GM18508 (cell line): ENCODE measurements around the gene SPIRE2.

ENCODE experiments used
- ATAC-seq: cut with Tn5 transposase; IDR thresholded peaks from one replicate; pipeline ENCODE4 v1.9.1; 2021; ENCODE audit warnings: moderate number of reproducible peaks; ENCODE audit not compliant: insufficient read depth, unreplicated experiment

The SPIRE2 gene

DNA sequence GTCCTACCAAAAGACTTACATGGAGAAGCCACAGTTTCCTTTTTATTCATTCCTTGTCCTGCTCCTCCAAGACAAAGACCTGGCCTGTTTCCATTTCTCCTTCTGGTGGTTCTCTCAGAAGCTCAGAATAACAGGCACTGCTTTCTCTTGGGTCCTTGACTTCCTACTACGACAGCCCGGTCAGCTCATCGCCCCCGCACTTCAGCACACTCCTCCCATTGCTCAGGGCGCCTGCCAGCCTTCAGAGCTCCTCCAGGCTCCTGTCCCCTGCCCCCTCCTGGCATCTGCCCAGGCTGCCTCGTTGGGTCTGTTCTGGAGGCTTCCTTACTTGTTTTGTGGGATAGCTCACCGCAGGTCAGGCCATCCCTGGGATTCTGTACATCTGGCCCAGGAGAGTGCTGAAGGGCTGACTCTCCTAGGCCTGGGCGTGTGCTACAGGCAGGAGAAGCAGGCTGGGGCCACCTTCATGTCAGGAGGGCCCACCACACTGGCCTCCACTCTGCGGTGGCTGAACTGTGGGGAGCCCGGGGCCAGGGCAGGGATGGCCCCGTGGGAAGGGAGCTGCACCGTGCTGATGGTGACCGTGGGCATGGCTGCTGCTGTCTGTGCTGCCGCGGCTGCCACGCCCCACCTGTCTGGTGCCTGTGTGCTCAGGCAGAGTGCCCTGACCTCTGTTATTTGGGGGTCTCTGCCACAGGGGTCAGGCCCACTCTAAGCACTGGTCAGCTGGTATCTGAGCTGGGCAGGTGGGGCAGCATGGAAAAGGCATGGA lies 62.8 kb downstream of the SPIRE2 start:
- ATAC-seq = no peak

DNA sequence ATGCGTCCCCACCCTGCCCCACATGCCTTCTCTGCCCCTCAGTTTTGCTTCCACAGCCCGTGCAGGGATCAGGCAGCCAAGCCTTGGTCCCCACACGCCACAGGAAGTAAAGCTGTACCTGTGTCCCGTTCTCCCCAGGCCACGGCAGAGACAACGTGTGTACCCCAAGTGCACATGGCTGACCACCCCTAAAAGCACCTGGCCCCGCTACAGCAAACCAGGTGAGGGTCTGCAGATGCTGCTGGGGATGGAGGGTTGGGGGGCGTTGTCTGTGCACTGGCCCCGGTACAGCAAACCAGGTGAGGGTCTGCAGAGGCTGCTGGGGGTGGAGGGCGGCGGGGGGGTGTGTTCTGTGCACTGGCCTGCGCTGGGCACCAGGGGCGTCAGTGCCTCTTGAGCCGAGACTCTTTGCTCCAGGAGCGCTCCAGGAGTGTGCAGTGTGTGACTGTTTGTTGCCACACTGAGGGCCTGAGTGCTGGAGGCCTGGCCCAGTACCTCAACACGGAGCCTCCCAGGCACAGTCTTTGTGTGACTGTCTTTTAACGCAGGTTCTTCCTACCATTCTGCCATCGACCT lies 63.9 kb downstream of the SPIRE2 start:
- no peak for ATAC-seq

DNA sequence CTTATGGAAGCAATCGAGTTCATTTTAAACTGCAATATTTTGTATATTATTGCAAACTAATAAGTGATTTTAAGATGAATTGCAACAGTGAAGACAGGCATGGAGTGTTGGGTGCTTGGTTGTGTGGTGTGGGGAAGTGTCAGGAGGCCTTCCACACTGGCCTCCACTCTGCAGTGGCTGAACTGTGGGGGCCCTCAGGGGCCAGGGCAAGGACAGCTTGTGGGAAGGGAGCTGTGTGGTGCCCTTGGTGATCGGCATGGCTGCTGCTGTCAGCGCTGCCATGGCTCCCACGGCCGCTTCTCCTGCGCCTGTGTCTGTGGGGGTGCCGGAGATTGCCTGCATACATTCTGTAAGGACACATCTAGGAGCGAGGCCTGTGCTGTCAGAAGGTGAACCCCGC lies 64.4 kb downstream of the SPIRE2 start:
- no peak for ATAC-seq

DNA sequence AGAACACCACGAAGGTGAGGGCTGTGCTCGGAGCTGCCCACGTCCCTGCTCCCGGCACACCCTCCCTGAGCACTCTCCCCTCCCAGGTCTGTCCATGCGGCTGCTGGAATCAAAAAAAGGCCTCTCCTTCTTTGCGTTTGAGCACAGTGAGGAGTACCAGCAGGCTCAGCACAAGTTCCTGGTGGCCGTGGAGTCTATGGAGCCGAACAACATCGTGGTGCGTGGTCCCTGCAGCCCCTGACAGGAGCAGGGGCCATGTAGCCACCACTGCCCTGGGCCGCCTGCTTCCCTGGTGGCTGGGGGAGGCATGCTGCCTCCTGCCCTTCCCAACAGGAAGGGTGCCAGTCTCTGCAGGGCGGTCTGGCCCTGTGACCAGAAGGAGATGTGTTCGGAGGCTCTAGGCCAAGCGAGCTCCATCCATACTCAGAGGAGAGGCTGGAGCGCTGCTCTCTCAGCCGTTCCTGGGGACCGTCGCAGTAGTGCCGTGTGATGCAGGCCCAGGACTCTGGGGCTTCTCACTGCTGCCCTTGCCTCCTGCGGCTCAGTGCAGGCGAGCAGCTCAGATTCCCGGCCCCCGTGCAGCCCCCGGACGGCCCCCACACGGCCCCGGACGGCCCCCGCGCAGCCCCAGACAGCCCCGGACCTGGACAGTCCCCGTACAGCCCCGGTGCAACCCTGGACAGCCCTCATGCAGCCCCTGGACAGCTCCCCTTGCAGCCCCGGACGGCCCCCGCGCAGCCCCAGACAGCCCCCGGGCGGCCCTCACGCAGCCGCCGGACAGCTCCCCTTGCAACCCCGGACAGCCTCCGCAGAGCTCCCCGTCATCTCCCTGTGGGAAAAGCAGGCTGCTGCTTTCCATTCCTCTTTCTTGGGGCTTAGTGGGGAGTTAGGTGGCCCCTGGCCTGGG lies 65.6 kb downstream of the SPIRE2 start:
- ATAC-seq = no peak

DNA sequence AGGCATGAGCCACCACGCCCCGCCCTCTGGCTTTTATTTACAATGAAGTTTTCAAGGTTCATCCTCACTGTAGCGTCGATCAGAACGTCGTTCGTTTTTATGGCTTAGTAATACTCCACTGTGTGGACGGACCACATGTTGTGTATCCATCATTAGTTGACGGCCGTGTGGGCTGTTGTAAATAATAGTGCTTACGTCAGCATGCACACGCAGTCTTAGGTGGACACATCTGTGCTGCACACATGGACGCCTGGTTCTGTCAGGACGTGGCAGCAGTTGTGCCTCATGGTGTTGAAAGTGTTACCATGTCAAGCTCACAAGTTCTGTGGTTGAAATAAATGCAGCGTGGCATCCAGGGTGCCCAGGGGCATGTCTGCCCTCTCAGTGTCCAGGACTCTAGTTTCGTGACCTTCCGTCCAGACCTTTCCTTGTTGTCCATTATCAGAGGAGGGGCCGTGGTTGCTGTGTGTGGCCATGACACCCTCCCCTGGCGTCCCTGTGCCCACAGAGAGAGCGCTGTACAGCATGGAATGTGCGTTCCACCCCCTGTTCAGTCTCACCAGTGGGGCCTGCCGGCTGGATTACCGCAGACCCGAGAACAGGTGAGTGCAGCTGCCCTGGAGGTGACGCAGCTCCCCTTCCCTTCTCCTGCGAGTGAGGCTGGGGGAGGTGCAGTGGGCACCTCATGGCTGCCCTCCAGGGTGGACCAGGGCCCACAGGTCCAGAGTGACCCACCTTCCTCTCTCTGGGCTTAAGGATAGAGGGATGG lies 67.4 kb downstream of the SPIRE2 start:
- ATAC-seq = no peak

DNA sequence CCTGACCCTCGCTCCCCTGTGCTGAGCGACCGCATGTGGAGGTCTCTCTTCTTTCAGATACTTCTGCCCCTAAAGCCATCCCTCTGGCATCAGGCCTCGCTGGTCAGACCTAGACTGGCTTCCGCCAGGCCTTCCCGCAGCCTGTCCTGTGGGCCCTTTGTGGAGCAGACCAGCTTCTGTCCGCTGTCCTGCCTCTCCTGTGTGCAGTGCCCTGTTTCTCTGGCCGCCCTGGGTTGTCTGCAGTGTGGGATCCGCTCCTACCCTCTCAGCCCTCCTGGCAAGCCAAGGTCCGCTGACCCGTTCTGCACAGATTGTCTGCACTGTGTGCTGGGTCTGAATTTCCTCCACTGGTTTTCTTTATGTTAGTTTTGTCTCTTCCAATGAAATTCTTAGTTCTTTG lies 68.9 kb downstream of the SPIRE2 start:
- no peak for ATAC-seq

DNA sequence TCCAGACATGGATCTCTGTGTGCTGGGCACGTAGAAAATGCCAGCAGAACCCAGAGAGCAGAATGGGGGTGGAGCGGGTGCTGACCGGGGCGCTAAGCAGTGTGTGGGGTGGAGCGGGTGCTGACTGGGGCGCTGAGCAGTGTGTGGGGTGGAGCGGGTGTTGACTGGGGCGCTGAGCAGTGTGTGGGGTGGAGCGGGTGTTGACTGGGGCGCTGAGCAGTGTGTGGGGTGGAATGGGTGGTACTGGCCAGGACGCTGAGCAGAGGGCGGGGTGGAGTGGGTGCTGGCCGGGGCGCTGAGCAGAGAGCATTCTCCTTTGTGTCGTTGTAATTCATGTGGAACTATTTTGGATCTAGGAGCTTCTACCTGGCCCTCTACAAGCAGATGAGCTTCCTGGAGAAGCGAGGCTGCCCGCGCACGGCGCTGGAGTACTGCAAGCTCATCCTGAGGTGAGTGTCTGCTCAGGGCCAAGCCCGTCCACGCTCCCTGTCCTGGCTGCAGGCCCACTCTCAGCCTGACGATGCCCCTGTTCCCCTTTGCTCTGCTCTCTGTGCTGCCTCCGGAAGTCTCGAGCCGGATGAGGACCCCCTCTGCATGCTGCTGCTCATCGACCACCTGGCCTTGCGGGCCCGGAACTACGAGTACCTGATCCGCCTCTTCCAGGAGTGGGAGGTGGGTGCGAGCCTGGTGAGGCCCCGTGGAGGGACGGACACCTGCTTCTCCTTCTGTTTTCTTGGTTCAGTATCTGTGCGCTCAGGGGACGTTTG lies 70.1 kb downstream of the SPIRE2 start:
- no peak for ATAC-seq

DNA sequence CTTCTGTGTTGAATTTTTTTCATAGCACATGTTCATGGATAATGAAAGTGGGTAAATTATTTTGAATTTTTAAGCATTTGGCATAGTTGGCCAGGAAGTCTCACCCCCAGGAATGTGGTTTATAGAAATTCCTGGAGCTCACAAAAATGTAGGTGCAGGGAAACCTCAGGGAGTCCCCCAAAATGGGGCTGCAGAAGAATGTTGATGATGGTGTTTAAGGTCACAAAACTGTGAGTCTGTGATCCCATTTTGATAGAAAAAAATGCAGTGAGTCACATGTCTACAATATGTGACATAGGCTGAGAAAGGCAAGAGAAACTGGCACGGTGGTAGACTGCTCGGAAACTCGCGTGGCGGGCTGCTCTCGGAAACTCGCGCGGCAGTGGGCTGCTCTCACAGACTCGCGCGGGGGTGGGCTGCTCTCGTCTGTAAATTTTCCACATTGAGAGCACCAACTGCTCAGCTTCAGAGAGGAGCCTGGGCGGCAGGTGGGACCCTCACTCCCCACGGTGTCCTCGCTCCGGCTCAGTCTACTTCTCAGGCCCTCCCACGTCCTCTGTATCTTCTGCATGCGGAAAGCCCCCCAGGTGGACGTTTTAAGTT lies 71.7 kb downstream of the SPIRE2 start:
- no peak for ATAC-seq

DNA sequence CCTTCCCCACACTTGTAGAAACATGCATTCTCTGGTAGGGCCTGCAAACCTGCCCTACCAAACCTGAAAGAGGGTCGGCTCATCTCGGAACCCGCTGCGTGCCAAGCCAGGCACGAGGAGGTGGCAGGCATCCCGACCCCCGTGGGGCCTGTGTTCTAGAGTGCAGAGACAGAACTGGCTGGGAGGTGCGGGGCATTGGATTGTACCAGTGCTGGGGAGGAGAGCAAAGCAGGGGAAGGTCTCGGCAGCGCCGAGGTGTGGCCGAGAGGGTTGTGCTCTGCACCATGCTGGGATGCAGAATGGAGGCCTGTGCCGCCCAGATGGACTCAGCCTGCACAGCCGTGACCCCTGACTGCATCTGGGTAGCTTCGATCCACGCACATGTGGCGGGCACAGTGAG lies 72.6 kb downstream of the SPIRE2 start:
- no peak for ATAC-seq

DNA sequence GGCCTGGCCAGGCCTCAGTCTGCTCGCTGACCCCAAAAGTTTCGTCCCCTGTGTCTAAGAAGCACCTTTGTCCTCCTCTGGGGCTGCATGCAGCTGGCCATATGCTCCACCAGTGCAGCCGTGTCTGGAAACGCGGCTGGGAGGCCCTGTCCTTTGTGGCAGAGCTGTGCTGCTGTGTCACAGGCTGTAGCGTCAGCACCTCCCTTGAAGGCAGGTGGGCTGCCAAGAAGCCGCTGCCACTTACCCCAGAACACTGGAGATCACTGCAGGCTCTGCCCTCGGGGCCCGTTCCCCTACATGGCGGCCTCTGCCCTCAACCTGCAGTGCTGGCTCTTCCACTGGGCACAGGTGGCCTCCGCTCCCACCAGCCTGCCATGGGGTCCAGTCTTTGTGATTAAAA lies 74.7 kb downstream of the SPIRE2 start:
- ATAC-seq = no peak

DNA sequence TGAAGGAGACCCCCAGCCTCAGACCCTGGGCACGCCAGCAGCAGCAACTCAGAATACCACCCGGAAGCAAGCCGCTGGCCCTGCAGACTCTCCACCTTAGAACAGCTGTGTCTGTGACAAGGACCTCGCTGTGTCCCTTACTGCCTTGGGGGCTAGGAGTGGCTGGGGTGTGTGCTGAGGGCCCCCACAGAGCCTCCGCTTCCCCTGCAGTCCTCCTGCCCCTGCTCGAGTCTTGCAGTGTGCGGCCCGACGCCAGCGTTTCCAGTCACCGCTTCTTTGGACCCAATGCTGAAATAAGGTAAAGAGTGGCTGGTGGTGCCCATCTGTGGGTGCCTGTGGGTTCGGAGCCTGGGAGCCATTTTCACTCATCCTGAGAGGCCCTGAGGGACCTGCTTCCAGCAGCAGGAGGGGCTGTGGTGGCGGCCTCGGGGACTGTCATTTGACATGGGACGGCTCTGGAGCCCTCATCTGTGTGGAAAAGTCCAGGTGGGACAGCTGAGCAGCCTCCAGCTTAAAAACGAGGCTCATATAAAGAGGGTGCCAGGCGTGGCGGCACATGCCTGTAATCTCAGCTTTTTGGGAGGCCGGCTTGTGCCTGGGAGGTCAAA lies 75.7 kb downstream of the SPIRE2 start:
- no peak for ATAC-seq

DNA sequence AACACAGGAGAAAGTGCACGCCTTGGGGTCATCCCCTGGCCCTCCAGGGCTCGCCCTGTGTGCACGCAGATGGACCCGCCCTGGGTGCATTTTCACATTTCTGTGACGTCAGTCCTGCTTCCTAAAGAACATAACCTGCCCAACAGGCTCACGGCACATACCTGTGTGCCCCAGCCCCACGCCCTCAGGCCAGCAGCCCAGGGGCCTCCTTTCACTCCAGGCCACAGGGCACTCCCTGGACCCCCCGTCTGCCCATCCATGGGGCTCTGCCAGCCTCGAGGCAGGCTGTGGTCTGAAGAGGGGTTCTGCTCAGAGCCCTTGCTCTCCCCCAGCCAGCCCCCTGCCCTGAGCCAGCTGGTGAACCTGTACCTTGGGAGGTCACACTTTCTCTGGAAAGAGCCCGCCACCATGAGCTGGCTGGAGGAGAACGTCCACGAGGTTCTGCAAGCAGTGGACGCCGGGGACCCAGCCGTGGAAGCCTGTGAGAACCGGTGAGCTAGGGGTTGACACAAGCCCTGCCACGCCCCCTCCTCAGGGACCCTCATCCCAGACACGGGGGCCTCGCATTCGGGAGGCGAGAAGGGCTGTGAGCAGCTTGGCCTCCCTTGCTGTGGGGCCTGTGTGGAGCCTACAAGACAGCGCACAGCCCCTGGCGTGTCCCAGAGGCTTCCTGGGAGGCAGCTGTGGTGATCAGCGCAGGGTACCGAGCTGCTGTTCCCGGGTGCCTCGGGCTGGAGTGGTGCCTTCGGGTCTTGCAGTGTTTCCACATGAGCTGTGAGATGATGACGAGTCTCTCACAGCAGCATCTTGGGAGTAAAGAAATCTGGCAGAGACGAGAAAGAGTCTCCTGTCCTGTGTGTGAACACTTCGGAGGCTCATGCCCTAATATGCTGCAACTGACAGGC lies 76.6 kb downstream of the SPIRE2 start:
- ATAC-seq = no peak

DNA sequence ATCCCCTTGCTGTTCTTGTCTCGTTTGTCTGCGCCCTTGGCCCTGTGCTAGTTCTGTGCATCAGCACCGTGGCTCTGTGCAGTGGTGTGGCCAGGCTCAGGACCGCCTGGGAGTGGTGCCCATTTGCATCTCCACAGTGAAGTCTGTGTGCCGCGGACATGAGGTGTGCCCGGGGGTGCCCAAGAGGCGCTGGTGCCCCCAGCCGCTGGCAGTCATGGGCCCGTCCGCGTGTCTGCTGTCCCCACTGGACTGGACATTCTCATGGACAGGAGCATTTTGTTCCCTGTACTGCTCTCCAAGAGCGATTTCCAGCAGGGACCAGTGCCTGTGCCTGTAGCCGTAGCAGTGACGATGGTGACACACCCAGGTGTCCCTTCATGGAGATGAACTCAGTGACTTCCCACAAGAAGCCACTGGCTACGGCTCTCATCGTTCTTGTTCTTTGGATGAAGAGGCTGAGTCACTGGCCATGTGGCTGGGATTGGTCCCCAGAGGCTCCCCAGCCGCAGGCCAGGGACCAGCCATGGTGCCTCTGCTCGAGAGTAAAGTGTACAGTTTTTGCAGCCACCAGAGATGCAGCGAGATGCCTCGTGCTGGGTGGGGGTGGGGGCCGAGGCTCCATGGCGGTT lies 77.3 kb downstream of the SPIRE2 start:
- ATAC-seq = no peak

DNA sequence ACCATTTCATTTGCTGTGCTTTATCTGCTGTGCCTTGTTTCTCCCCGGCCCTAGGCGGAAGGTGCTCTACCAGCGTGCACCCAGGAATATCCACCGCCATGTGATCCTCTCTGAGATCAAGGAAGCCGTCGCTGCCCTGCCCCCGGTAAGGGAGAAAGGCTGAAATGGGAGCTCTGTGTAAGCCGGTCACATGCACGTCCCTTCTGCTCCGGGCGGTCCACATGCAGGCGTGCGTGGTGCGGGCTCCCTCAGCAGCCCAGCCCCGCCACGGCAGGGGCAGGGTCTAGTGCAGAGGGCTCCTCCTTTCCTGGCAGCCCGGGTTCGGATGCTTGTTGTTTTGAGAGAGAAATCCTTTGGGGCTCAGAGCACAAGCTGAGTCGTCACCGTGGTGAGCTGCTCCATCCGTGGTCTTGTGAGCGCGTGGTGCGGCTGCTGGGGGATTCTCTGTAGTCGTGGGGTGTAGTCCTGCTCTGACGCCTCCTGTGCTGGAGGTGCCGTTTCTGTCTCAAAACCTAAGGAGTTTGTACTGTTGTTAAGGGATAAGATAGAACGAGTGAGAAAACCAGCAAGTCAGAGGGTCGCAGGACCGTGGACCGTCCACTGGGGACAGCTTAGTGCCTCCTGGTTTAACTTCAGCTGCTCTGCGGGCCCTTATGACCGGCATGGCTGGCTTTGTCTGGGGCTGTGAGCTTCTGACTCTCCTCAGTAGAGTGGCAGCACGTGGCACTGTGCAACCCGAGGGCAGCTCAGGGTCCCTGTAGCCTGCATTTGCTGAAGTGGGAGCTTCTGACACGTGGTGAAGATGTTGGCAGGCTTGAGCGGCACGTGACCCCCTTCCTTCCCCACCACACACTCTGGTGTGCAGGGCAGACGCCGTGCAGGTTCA lies 78.1 kb downstream of the SPIRE2 start:
- ATAC-seq = no peak

DNA sequence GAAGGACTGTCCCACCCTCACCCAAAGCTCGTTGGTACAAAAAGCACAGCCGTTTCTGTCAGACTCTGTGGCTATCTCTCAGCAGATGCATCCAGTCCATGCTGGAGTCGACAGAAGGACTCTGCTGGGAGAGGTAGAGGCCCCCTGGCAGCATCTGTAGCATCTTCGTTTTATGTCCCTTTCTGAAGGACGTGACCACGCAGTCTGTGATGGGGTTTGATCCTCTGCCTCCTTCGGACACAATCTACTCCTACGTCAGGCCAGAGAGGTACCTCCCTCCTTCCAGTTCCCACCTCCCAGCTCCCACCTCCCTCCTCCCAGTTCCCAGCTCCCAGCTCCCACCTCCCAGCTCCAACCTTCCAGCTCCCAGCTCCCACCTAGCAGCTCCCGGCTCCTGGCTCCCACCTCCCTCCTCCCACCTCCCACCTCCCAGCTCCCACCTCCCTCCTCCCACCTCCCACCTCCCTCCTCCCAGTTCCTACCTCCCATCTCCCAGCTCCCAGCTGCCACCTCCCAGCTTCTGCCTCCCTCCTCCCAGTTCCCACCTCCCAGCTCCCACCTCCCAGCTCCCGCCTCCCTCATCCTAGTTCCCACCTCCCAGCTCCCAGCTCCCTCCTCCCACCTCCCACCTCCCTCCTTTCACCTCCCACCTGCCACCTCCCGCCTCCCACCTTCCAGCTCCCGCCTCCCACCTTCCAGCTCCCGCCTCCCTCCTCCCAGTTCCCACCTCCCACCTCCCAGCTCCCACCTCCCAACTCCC lies 79.0 kb downstream of the SPIRE2 start:
- no peak for ATAC-seq

DNA sequence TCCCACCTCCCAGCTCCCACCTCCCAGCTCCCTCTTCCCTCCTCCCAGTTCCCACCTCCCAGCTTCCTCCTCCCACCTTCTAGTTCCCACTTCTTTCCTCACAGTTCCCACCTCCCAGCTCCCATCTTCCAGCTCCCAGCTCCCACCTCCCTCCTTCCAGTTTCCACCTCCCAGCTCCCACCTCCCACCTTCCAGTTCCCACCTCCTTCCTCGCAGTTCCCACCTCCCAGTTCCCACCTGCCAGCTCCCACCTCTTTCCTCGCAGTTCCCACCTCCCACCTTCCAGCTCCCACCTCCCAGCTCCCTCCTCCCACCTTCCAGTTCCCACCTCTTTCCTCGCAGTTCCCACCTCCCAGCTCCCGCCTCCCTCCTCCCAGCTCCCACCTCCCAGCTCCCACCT lies 80.0 kb downstream of the SPIRE2 start:
- no peak for ATAC-seq
